OCI-LY1 (cell line): ENCODE results near the gene CHGA.

Source experiments
- H2AFZ ChIP-seq: fragments of 200-600 bp; sonication (generic), shearing (Covaris generic); 2 replicates; pipeline ENCODE4 v1.6.0; 2014; ENCODE audit warnings: antibody characterized with exemption, mild to moderate bottlenecking, low read length
- H3F3A ChIP-seq: fragments of 200-600 bp; sonication (generic), shearing (Covaris generic); 2 replicates; pipeline ENCODE4 v1.6.0; 2014; ENCODE audit warnings: mild to moderate bottlenecking, antibody characterized with exemption, low read length, moderate library complexity; ENCODE audit not compliant: insufficient read depth
- H3K27ac ChIP-seq: fragments of 200-600 bp; sonication (generic); 2 replicates; pipeline ENCODE4 v1.5.1; 2014; ENCODE audit warnings: low read length, mixed run types, mild to moderate bottlenecking, low read depth; ENCODE audit not compliant: poor library complexity, severe bottlenecking
- H3K27me3 ChIP-seq: fragments of 200-600 bp; sonication (generic); 2 replicates; pipeline ENCODE4 v1.6.0; 2014; ENCODE audit warnings: antibody characterized with exemption, mild to moderate bottlenecking, low read length, moderate library complexity; ENCODE audit not compliant: insufficient read depth
- H3K36me3 ChIP-seq: fragments of 200-600 bp; sonication (generic); 2 replicates; pipeline ENCODE4 v1.6.1; 2014; ENCODE audit warnings: mild to moderate bottlenecking, antibody characterized with exemption, low read length, moderate library complexity, mixed read lengths; ENCODE audit not compliant: insufficient read depth
- H3K4me1 ChIP-seq: fragments of 200-600 bp; sonication (generic); 2 replicates; pipeline ENCODE4 v1.5.1; 2014; ENCODE audit warnings: mild to moderate bottlenecking, low read length, moderate library complexity; ENCODE audit not compliant: insufficient read depth, severe bottlenecking
- H3K4me2 ChIP-seq: fragments of 200-600 bp; sonication (generic), shearing (Covaris generic); 2 replicates; pipeline ENCODE4 v1.6.1; 2014; ENCODE audit warnings: low read length
- H3K4me3 ChIP-seq: fragments of 200-600 bp; sonication (generic); 2 replicates; pipeline ENCODE4 v1.5.1; 2014; ENCODE audit warnings: low read length, low read depth, mild to moderate bottlenecking, mixed read lengths; ENCODE audit not compliant: poor library complexity, severe bottlenecking
- H3K79me2 ChIP-seq: fragments of 200-600 bp; shearing (Covaris generic); 2 replicates; pipeline ENCODE4 v1.6.1; 2016; ENCODE audit warnings: mixed run types, low read length, mixed read lengths; ENCODE audit not compliant: insufficient read depth
- H3K9ac ChIP-seq: fragments of 200-600 bp; sonication (generic), shearing (Covaris generic); 2 replicates; pipeline ENCODE4 v1.6.1; 2014; ENCODE audit warnings: mild to moderate bottlenecking, low read length, mixed read lengths
- H3K9me2 ChIP-seq: fragments of 200-600 bp; sonication (generic), shearing (Covaris generic); 2 replicates; pipeline ENCODE4 v1.6.1; 2014; ENCODE audit warnings: low read depth, mild to moderate bottlenecking, low read length, mixed read lengths
- H3K9me3 ChIP-seq: fragments of 200-600 bp; shearing (Covaris generic); 2 replicates; pipeline ENCODE4 v1.6.1; 2014; ENCODE audit warnings: low read length, mixed read lengths
- H4K20me1 ChIP-seq: fragments of 200-600 bp; sonication (generic), shearing (Covaris generic); 2 replicates; pipeline ENCODE4 v1.6.0; 2016; ENCODE audit warnings: mild to moderate bottlenecking, low read length; ENCODE audit not compliant: insufficient read depth
- EZH2 ChIP-seq: fragments of 200-600 bp; sonication (generic), shearing (Covaris generic); IDR thresholded peaks from 2 replicates; pipeline ENCODE4 v1.8.0; 2017; ENCODE audit warnings: borderline replicate concordance, mixed run types, mild to moderate bottlenecking, antibody characterized with exemption, low read length, moderate library complexity, mixed read lengths
- TF ChIP-seq, protein P1 (sequence below): fragments of 200-600 bp; sonication (generic), shearing (Covaris generic); IDR thresholded peaks from 2 replicates; pipeline ENCODE4 v1.5.1; 2017; ENCODE audit warnings: mild to moderate bottlenecking, antibody characterized with exemption, low read length, moderate library complexity, mixed read lengths

Gene CHGA

DNA sequence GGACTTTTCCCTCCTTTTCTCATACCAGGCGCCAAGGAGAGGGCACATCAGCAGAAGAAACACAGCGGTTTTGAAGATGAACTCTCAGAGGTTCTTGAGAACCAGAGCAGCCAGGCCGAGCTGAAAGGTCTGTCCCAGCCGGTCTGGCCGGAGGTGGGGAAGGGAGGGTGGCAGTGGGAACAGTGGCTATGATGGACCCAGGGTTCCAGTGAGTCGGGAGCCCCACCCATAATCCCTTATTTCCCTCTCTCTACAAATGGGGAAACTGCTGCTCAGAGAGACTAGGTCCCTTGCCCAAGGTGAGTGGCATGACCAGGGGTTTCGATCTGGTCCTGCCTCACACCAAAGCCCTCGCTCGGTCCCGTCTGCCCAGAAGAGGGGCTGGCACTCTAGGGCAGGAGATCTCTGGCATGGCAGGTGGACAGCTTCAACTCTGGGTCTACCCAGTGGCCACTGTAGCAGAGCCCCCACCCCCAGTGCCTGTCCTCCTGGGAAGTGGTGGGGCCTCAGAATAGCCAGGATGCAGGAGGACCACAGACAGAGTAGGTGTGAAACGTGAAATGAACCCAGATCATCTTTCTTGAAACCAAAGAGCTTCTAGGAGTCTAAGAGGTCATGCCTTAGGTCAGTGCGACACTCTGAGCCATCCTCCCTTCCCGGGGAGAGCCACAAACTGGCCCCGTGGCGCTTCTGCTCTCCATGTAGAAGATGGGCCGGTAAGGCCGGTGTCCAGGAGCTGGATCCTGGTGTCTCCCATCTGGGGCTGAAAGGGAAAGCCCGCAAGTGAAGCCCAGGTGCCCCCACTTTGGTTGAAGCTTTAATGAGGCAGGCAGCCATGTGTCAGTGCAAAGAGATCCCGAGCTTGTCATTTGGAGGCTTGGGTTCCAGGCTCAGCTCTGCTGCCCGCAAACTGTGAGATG lies 7.0 kb downstream of the CHGA start:
- H4K20me1 ChIP-seq, result no peaks in the 10 kb centered on the region
- no peaks in the 10 kb centered on the region for H3K9me2 ChIP-seq
- no peak overlapping the region for H3K27ac ChIP-seq
- peaks cover 5% of the 10 kb centered on the region for H3K27me3 ChIP-seq
- no peak overlapping the region for H3K9ac ChIP-seq
- H3K4me2 ChIP-seq, result no peak overlapping the region
- no peaks in the 10 kb centered on the region for H3F3A ChIP-seq
- no peaks in the 10 kb centered on the region for H3K9me3 ChIP-seq
- H3K4me1 ChIP-seq, result no peaks in the 10 kb centered on the region
- TF ChIP-seq, protein P1, sequence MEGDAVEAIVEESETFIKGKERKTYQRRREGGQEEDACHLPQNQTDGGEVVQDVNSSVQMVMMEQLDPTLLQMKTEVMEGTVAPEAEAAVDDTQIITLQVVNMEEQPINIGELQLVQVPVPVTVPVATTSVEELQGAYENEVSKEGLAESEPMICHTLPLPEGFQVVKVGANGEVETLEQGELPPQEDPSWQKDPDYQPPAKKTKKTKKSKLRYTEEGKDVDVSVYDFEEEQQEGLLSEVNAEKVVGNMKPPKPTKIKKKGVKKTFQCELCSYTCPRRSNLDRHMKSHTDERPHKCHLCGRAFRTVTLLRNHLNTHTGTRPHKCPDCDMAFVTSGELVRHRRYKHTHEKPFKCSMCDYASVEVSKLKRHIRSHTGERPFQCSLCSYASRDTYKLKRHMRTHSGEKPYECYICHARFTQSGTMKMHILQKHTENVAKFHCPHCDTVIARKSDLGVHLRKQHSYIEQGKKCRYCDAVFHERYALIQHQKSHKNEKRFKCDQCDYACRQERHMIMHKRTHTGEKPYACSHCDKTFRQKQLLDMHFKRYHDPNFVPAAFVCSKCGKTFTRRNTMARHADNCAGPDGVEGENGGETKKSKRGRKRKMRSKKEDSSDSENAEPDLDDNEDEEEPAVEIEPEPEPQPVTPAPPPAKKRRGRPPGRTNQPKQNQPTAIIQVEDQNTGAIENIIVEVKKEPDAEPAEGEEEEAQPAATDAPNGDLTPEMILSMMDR, result no peak
- TF ChIP-seq EZH2, result no peak
- no peaks in the 10 kb centered on the region for H3K79me2 ChIP-seq
- H3K4me3 ChIP-seq, result no peak overlapping the region
- H3K36me3 ChIP-seq, result no peaks in the 10 kb centered on the region
- no peak overlapping the region for H2AFZ ChIP-seq

DNA sequence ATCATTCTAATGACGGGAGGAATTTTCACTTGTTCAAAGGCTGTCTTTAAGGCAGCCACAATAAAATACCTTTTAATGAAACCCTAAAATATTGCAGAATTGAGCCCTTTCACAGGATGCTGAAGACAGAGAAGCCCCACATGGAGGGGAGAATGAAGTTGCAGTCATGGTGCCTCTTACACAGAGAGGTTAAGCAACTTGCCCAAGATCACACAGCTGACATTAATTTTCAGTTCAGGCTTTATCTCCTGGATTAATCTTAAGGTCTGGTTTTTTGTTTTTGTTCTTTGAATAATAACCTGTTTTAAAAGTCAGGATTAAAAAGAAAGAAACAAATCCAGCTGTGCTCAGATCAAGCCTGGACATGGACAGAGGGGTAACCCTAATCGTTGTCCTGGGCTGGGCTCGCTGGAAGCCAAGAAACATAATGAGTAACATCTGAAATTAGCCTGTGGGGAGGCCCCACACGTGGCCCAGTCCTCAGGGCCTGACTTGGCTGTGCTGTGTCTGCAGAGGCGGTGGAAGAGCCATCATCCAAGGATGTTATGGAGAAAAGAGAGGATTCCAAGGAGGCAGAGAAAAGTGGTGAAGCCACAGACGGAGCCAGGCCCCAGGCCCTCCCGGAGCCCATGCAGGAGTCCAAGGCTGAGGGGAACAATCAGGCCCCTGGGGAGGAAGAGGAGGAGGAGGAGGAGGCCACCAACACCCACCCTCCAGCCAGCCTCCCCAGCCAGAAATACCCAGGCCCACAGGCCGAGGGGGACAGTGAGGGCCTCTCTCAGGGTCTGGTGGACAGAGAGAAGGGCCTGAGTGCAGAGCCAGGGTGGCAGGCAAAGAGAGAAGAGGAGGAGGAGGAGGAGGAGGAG lies 8.0 kb downstream of the CHGA start:
- H4K20me1 ChIP-seq, result no peaks in the 10 kb centered on the region
- H3K4me3 ChIP-seq, result no peak overlapping the region
- no peak overlapping the region for H3K9ac ChIP-seq
- H3K9me3 ChIP-seq, result no peaks in the 10 kb centered on the region
- peaks cover 5% of the 10 kb centered on the region for H3K27me3 ChIP-seq
- no peaks in the 10 kb centered on the region for H3K4me1 ChIP-seq
- no peak for TF ChIP-seq EZH2
- TF ChIP-seq, protein P1, result no peak
- H3K4me2 ChIP-seq, result no peak overlapping the region
- H3K27ac ChIP-seq, result no peak overlapping the region
- H2AFZ ChIP-seq, result no peak overlapping the region
- H3K36me3 ChIP-seq, result no peaks in the 10 kb centered on the region
- H3K79me2 ChIP-seq, result no peaks in the 10 kb centered on the region
- no peaks in the 10 kb centered on the region for H3F3A ChIP-seq
- no peaks in the 10 kb centered on the region for H3K9me2 ChIP-seq

DNA sequence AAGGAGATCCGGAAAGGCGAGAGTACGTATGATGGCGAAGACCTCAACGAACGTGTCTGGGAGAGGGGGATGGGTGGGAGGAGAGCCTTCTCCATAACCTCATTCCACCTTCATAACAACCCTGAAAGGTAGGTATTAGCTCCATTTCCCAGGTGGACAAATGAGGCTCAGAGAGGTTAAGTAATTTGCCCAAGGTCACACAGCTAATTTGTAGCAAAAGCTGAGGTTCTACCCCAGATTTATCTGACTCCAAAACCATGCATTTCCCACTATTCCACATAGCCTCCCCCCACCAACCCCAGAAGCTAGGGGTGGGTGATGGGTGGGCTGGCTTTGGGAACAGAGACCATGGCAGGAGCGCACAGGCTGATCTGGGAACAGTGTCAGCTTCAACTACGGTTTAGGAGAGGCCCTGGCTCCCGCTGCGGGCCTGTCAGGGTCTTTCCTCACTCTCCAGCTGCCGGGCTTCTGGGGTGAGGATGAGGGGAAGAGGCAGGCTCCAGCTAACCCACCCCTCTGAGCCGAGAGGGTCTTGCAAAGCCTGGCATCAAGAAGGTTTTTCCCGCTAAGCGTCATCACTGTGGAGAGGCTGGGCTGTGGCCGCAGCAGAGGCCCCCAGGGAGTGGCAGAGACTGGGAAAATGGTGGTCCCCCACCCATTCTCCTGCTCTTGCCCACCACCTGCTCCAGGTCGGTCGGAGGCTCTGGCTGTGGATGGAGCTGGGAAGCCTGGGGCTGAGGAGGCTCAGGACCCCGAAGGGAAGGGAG lies 8.9 kb downstream of the CHGA start:
- Histone ChIP-seq H3K9me2 (no peaks in the 10 kb centered on the region), H3K4me3 (no peak overlapping the region), H3K27ac (no peak overlapping the region), H3K4me2 (no peak overlapping the region), H3K27me3 (peaks cover 5% of the 10 kb centered on the region), H3K4me1 (no peaks in the 10 kb centered on the region), H3F3A (no peaks in the 10 kb centered on the region), H4K20me1 (no peaks in the 10 kb centered on the region), H2AFZ (no peak overlapping the region), H3K79me2 (no peaks in the 10 kb centered on the region), H3K9ac (no peak overlapping the region), H3K36me3 (no peaks in the 10 kb centered on the region), H3K9me3 (no peaks in the 10 kb centered on the region)
- TF ChIP-seq, protein P1, result no peak
- TF ChIP-seq EZH2, result no peak
